ENCODE results near the gene APH1A.

- TF ChIP-seq CTCF (IDR thresholded peaks at IDR 0.05): no peak
- TF ChIP-seq POLR2AphosphoS5 (IDR thresholded peaks at IDR 0.05): no peak
- no peak for TF ChIP-seq POLR2A (IDR thresholded peaks at IDR 0.05)
- no peak for TF ChIP-seq EP300 (IDR thresholded peaks at IDR 0.05)
These were observed 20.0 kb upstream of the APH1A start for GRCh38 chr1:150288822-150289221.
